SK-N-SH (cell line): Measurements from ENCODE around the gene MTAP. TPM values are rescaled to one million over a fixed set of nuclear protein-coding genes. Genes with fewer than 3 reads are reported as not detected.

Source experiments
- CTCF ChIA-PET: fragments of 300-600, 350-600 bp; formaldehyde crosslinking; extraction: SDS; loops from one replicate; lab custom pipeline; 2021; lab: Yijun Ruan, JAX
- POLR2A ChIA-PET: fragments of 350-600 bp; sonication (Branson Sonifier 250); formaldehyde crosslinking; extraction: SDS; loops from one replicate; lab custom pipeline; 2020; ENCODE audit warnings: antibody characterized with exemption, inconsistent platforms; lab: Yijun Ruan, JAX
- DNase-seq: peaks from one replicate; pipeline ENCODE4 v3.0.0; 2012
- H2AFZ ChIP-seq: fragments of 200-600 bp; sonication (generic); 2 replicates; pipeline ENCODE4 v1.8.1; 2016; ENCODE audit warnings: antibody characterized with exemption, mild to moderate bottlenecking, low read depth
- H3F3A ChIP-seq: fragments of 200-600 bp; sonication (generic); replicated peaks from 2 replicates; pipeline ENCODE3; 2016; ENCODE audit warnings: antibody characterized with exemption, mild to moderate bottlenecking; ENCODE audit not compliant: insufficient read depth
- H3K27ac ChIP-seq, 2 experiments: fragments of 200-500 bp in 1 of 2; fragments of 200-600 bp in 1 of 2; sonication (Bioruptor generic) in 1 of 2; sonication (generic), shearing (Covaris generic) in 1 of 2; 2 replicates each; pipeline versions ENCODE4 v1.5.1 to v1.6.1; 2014 to 2016; ENCODE audit warnings: low read depth in 2 of 2, inconsistent platforms in 1 of 2, low read length in 1 of 2, mild to moderate bottlenecking in 1 of 2, mixed read lengths in 1 of 2
- H3K27me3 ChIP-seq: fragments of 200-600 bp; sonication (generic), shearing (Covaris generic); 2 replicates; pipeline ENCODE4 v1.6.1; 2016; ENCODE audit warnings: mixed run types; ENCODE audit not compliant: insufficient read depth
- H3K36me3 ChIP-seq, 2 experiments: fragments of 200-500 bp in 1 of 2; fragments of 200-600 bp in 1 of 2; sonication (Bioruptor generic) in 1 of 2; sonication (generic) in 1 of 2; replicated peaks in 1 of 2; 2 replicates each; pipeline versions ENCODE3 to v1.5.1; 2014 to 2016; ENCODE audit warnings: low read length in 1 of 2, mild to moderate bottlenecking in 1 of 2; ENCODE audit not compliant: insufficient read depth in 2 of 2, control insufficient read depth in 1 of 2
- H3K4me1 ChIP-seq, 2 experiments: fragments of 200-500 bp in 1 of 2; fragments of 200-600 bp in 1 of 2; sonication (Bioruptor generic) in 1 of 2; sonication (generic), shearing (Covaris generic) in 1 of 2; 2 replicates each; pipeline versions ENCODE4 v1.5.1 to v1.6.1; 2014 to 2016; ENCODE audit warnings: low read depth in 1 of 2, low read length in 1 of 2, mixed run types in 1 of 2; ENCODE audit not compliant: insufficient read depth in 2 of 2, control insufficient read depth in 1 of 2
- H3K4me2 ChIP-seq: fragments of 200-600 bp; sonication (generic), shearing (Covaris generic); 2 replicates; pipeline ENCODE4 v1.6.1; 2017; ENCODE audit warnings: mixed run types
- H3K4me3 ChIP-seq, 2 experiments: fragments of 200-500 bp in 1 of 2; fragments of 200-600 bp in 1 of 2; sonication (Bioruptor generic) in 1 of 2; sonication (generic), shearing (Covaris generic) in 1 of 2; 2 replicates each; pipeline versions ENCODE4 v1.5.1 to v1.8.1; 2014 to 2016; ENCODE audit warnings: low read depth in 2 of 2, inconsistent platforms in 1 of 2, low read length in 1 of 2, mild to moderate bottlenecking in 1 of 2, mixed read lengths in 1 of 2, moderate library complexity in 1 of 2
- H3K79me2 ChIP-seq: fragments of 200-600 bp; sonication (generic); 2 replicates; pipeline ENCODE4 v1.8.1; 2017; ENCODE audit warnings: mild to moderate bottlenecking; ENCODE audit not compliant: insufficient read depth
- H3K9ac ChIP-seq: fragments of 200-600 bp; sonication (generic); 2 replicates; pipeline ENCODE4 v1.6.1; 2017; ENCODE audit warnings: mixed run types
- H3K9me2 ChIP-seq: fragments of 200-600 bp; sonication (generic); 2 replicates; pipeline ENCODE4 v1.6.1; 2017; ENCODE audit warnings: mixed run types
- H3K9me3 ChIP-seq: fragments of 200-600 bp; sonication (generic); 2 replicates; pipeline ENCODE4 v1.6.1; 2017; ENCODE audit warnings: mixed run types, mild to moderate bottlenecking, moderate library complexity
- H4K20me1 ChIP-seq: fragments of 200-600 bp; sonication (generic); 2 replicates; pipeline ENCODE4 v1.6.1; 2017; ENCODE audit warnings: mild to moderate bottlenecking, mixed run types; ENCODE audit not compliant: insufficient read depth
- ELF1 ChIP-seq: IDR thresholded peaks from 2 replicates; pipeline ENCODE4 v1.4.0; 2012
- EP300 ChIP-seq, 2 experiments: IDR thresholded peaks; 2 replicates each; pipeline versions ENCODE4 v1.4.0 to v1.6.1; 2012; ENCODE audit warnings: borderline replicate concordance in 1 of 2, low read depth in 1 of 2, low read length in 1 of 2
- EZH2phosphoT487 ChIP-seq: fragments of 200-600 bp; sonication (generic); IDR thresholded peaks from 2 replicates; pipeline ENCODE4 v1.6.1; 2017; ENCODE audit warnings: low read depth, mixed run types, mild to moderate bottlenecking, antibody characterized with exemption, moderate library complexity, borderline replicate concordance
- GABPA ChIP-seq: IDR thresholded peaks from 2 replicates; pipeline ENCODE4 v1.4.0; 2012; ENCODE audit warnings: low read depth, mild to moderate bottlenecking
- GATA2 ChIP-seq: sonication (generic); formaldehyde crosslinking; IDR thresholded peaks from 2 replicates; pipeline ENCODE4 v1.5.0; 2020; ENCODE audit warnings: mild to moderate bottlenecking, missing genetic modification reagents
- IRF3 ChIP-seq: fragments of 150-350 bp; IDR thresholded peaks from 2 replicates; pipeline ENCODE4 v1.6.1; 2016; ENCODE audit warnings: mild to moderate bottlenecking, low read depth, low read length
- MAX ChIP-seq: IDR thresholded peaks from 2 replicates; pipeline ENCODE4 v1.4.0; 2012; ENCODE audit warnings: low read depth
- MEF2A ChIP-seq: IDR thresholded peaks from 2 replicates; pipeline ENCODE4 v1.4.0; 2012; ENCODE audit warnings: low read depth, borderline replicate concordance
- MXI1 ChIP-seq: IDR thresholded peaks from 2 replicates; pipeline ENCODE4 v1.6.1; 2012; ENCODE audit warnings: mild to moderate bottlenecking, low read depth, low read length, improper control_type of control experiment
- NFIC ChIP-seq: IDR thresholded peaks from 2 replicates; pipeline ENCODE4 v1.4.0; 2012; ENCODE audit warnings: borderline replicate concordance
- PBX3 ChIP-seq: IDR thresholded peaks from 2 replicates; pipeline ENCODE4; 2012
- RCOR1 ChIP-seq: fragments of 150-350 bp; IDR thresholded peaks from 2 replicates; pipeline ENCODE4 v1.6.1; 2017; ENCODE audit warnings: antibody characterized with exemption, low read length
- SIN3A ChIP-seq: IDR thresholded peaks from 2 replicates; pipeline ENCODE4 v1.6.1; 2012; ENCODE audit warnings: low read depth, mild to moderate bottlenecking, low read length, moderate library complexity, borderline replicate concordance
- TAF1 ChIP-seq: IDR thresholded peaks from 2 replicates; pipeline ENCODE4 v1.6.1; 2012; ENCODE audit warnings: low read depth, mild to moderate bottlenecking, low read length, moderate library complexity, borderline replicate concordance
- TCF12 ChIP-seq: IDR thresholded peaks from 2 replicates; pipeline ENCODE4 v1.4.0; 2012
- USF2 ChIP-seq: fragments of 150-350 bp; IDR thresholded peaks from 2 replicates; pipeline ENCODE4 v1.6.1; 2017; ENCODE audit warnings: antibody characterized with exemption, low read length, low read depth, borderline replicate concordance
- YY1 ChIP-seq: IDR thresholded peaks from 2 replicates; pipeline ENCODE4 v1.4.0; 2012; ENCODE audit warnings: low read depth, mild to moderate bottlenecking
- WGBS: methylation state at CpG from one replicate; pipeline ENCODE4 v1.1.6; 2017; ENCODE audit warnings: low lambda C conversion rate; 5-methylcytosine and 5-hydroxymethylcytosine counted together
- polyA plus RNA-seq, 3 experiments: library from polyadenylated mRNA; depleted of rRNA; stranded (reverse); fragments of >200 nt; gene quantifications; 2 replicates each; pipeline ENCODE4 v1.2.3, GENCODE V29; 2012

The MTAP gene
- polyA plus RNA-seq, 1 of the 3 experiments (the other 2 are of a cell fraction), result 9.8 TPM

GRCh38 chr9:21762064-21762463 is 40.4 kb upstream of the MTAP start (continued):
- TF ChIP-seq EZH2phosphoT487 (no peak), PBX3 (no peak), MEF2A (no peak), GABPA (no peak), TCF12 (no peak), EP300 (IDR thresholded peaks at IDR 0.05; ENCODE audit: borderline replicate concordance in 1 of 2, low read depth in 1 of 2, low read length in 1 of 2) (no peak)

- no peaks in the 10 kb centered on the region for H3K9me2 ChIP-seq
- no peaks in the 10 kb centered on the region for H3K36me3 ChIP-seq
- no peak for DNase-seq
- no peak overlapping the region for H3K9ac ChIP-seq
- no peak overlapping the region for H2AFZ ChIP-seq
- H3K27ac ChIP-seq, result no peak overlapping the region
- H3K79me2 ChIP-seq, result no peaks in the 10 kb centered on the region
- H4K20me1 ChIP-seq, result no peaks in the 10 kb centered on the region
- CTCF ChIA-PET, result no interaction called here
- no peak overlapping the region for H3K4me2 ChIP-seq
- WGBS, result 3% methylated on average over 3 of the region's 3 CpGs
- no peaks in the 10 kb centered on the region; the same call in 1 of the 2 replicates for H3K27me3 ChIP-seq
- POLR2A ChIA-PET, result no interaction called here
- no peaks in the 10 kb centered on the region for H3K4me1 ChIP-seq
- H3F3A ChIP-seq, result no peaks in the 10 kb centered on the region
- H3K4me3 ChIP-seq, result no peak overlapping the region
- H3K9me3 ChIP-seq, result no peaks in the 10 kb centered on the region
- TF ChIP-seq YY1 (no peak), USF2 (no peak), MXI1 (no peak), PBX3 (no peak), EZH2phosphoT487 (no peak), GATA2 (CRISPR knock-in tag) (no peak), TAF1 (no peak), RCOR1 (no peak), NFIC (no peak), IRF3 (no peak), MAX (no peak), SIN3A (no peak), ELF1 (no peak)
Measured at GRCh38 chr9:21764846-21765245, 37.6 kb upstream of the MTAP start.
